KOPT-K1 (cell line): Measurements from ENCODE around the gene COPA.
"Not testable (repeated sequence)": the region's sequence is repeated elsewhere in the genome, so short reads cannot be mapped to it uniquely, and the experiment has no call there.

Source experiments
- H3K27ac ChIP-seq: fragments of 200-600 bp; sonication (generic); 2 replicates; pipeline ENCODE4 v1.5.1; 2016; ENCODE audit warnings: antibody characterized with exemption, mild to moderate bottlenecking, low read depth, low read length; ENCODE audit not compliant: poor library complexity, severe bottlenecking
- H3K36me3 ChIP-seq: fragments of 200-600 bp; sonication (generic); 2 replicates; pipeline ENCODE4 v1.5.1; 2017; ENCODE audit warnings: antibody characterized with exemption, mild to moderate bottlenecking, low read length, moderate library complexity; ENCODE audit not compliant: insufficient read depth
- H3K9me3 ChIP-seq: fragments of 200-600 bp; sonication (generic); 2 replicates; pipeline ENCODE4 v1.5.1; 2017; ENCODE audit warnings: antibody characterized with exemption, low read length, mild to moderate bottlenecking; ENCODE audit not compliant: insufficient read depth, poor library complexity, severe bottlenecking

The COPA gene

DNA sequence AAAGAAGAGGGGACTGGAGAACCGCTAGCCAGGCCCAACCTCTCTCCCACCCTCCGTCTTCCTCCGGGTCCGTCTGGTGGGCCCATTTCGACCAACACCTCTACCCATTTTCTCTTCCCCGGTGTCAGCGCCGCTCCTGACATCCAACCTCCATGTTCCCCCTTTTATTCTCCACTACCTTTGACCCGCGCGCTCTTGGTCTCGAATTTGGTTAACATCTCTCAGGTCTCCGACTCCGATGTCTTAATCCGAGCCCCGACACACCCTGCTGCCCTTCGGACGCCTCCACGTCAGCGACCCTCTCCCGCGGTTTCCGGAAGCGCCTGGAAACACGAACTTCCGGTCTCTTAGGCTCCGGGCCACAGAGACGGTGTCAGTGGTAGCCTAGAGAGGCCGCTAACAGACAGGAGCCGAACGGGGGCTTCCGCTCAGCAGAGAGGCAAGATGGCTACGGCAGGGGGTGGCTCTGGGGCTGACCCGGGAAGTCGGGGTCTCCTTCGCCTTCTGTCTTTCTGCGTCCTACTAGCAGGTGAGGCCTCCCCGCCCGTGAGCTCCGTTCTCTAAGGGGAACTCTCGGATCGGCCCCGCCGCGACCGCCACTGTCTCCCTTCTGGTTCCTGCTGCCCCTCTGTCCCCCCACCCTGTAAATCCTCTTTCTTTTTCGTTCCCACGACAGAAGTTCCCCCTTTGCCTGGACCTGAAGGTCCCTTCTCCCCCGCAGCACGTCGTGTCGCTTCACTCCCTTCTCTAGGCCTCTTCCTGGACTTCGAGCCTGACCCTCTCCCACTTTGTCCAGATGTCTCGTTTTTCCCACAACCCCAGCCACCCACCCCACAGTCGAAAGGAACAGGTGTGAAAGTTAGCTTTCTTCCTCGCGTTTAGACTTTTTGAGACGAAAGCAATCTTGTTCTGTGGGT, at the start of gene COPA, which contains the start of gene NCSTN:
TSS of gene COPA (minus strand) at position 298 of the 917 bp plus-strand sequence. CDS start at position 218, 80 bp downstream.
TSS of gene NCSTN (plus strand) at position 431 of the 917 bp plus-strand sequence. CDS start at position 445, 14 bp downstream.
- H3K9me3 ChIP-seq: no peaks in the 10 kb centered on the region
- peaks cover 68% of the 10 kb centered on the region for H3K36me3 ChIP-seq
- H3K27ac ChIP-seq: peak within 1 kb of the TSS; percentile 88

DNA sequence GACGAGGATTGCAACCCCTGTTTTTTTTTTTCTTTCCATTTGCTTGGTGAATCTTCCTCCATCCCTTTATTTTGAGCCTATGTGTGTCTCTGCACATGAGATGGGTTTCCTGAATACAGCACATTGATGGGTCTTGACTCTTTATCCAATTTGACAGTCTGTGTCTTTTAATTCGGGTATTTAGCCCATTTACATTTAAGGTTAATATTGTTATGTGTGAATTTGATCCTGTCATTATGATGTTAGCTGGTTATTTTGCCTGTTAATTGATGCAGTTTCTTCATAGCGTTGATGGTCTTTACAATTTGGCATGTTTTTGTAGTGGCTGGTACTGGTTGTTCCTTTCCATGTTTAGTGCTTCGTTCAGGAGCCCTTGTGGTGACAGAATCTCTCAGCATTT, 45.4 kb upstream of the COPA start:
- not testable (repeated sequence) for H3K36me3 ChIP-seq, H3K9me3 ChIP-seq, H3K27ac ChIP-seq

- H3K9me3 ChIP-seq, H3K36me3 ChIP-seq, H3K27ac ChIP-seq: not testable (repeated sequence)
These were observed 41.8 kb upstream of the COPA start for GRCh38 chr1:160384812-160385211.

DNA sequence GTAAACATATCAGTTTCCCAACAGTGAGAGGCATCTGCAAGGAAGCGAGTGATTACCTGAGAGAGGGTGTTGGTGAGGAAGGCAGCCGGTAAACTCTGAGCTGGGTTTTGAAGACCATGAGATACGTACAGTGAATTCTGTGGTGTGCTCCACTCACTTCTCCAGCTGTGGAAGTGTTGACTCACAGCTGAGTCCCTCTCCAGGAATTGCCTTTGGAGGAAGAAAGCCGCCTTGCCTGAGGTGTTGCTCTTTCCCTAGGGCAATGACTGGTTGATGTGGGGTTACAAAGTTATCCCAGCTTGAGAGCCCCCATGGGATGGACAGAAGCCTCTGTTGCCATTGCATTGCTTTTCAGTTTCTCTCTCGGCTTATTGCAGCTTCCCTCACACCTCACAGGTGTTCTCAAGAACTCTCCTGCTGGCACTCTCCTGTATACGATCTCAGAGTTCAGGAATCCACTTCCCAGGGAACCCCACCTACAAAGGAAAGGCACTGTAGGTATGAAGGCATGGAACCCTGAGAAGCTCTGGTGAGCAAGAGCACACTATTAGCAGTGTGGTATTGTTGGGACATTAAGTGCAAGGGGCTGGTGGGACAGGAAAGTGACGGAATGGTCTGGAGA, 34.6 kb upstream of the COPA start:
- H3K36me3 ChIP-seq: no peaks in the 10 kb centered on the region

GRCh38 chr1:160376525-160377131, 33.6 kb upstream of the COPA start:
- Histone ChIP-seq H3K27ac (no peak overlapping the region), H3K36me3 (no peaks in the 10 kb centered on the region)

More for the DNA sequence above, 34.6 kb upstream of the COPA start:
- no peak overlapping the region for H3K27ac ChIP-seq
- H3K9me3 ChIP-seq: no peaks in the 10 kb centered on the region

GRCh38 chr1:160375788-160376524, 32.9 kb upstream of the COPA start:
- Histone ChIP-seq H3K27ac (no peak overlapping the region), H3K9me3 (no peaks in the 10 kb centered on the region), H3K36me3 (no peaks in the 10 kb centered on the region)

More at GRCh38 chr1:160376525-160377131, 33.6 kb upstream of the COPA start:
- no peaks in the 10 kb centered on the region for H3K9me3 ChIP-seq

- Histone ChIP-seq H3K36me3 (no peaks in the 10 kb centered on the region), H3K9me3 (no peaks in the 10 kb centered on the region), H3K27ac (no peak overlapping the region)
These were observed 31.5 kb upstream of the COPA start for GRCh38 chr1:160374306-160375110.

- Histone ChIP-seq H3K9me3 (no peaks in the 10 kb centered on the region), H3K27ac (no peak overlapping the region), H3K36me3 (no peaks in the 10 kb centered on the region)
These were observed 30.6 kb upstream of the COPA start for GRCh38 chr1:160373696-160374095.

DNA sequence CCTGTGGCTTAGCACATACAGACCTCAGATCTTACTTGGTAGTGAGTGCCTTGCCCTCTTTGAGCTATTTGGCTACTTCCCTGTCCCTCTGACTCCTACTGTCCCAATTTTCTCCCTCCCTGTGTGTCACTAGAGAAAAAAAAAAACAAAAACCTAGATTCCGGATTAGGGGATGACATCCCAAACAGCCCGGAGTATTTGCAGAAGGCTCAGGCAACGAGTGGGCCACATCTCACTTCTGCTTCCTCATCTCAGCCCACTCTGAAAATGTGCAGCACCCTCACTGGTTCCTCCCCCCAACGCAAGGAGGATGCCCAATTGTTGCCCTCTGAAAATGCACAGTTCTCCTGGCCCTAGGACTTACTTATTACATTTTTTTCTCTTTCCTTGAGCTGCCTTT, 28.7 kb upstream of the COPA start:
- no peaks in the 10 kb centered on the region for H3K36me3 ChIP-seq
- no peaks in the 10 kb centered on the region for H3K9me3 ChIP-seq
- no peak overlapping the region for H3K27ac ChIP-seq

- Histone ChIP-seq H3K27ac (no peak overlapping the region), H3K36me3 (no peaks in the 10 kb centered on the region), H3K9me3 (no peaks in the 10 kb centered on the region)
These were observed 28.2 kb upstream of the COPA start for GRCh38 chr1:160371346-160371631.

DNA sequence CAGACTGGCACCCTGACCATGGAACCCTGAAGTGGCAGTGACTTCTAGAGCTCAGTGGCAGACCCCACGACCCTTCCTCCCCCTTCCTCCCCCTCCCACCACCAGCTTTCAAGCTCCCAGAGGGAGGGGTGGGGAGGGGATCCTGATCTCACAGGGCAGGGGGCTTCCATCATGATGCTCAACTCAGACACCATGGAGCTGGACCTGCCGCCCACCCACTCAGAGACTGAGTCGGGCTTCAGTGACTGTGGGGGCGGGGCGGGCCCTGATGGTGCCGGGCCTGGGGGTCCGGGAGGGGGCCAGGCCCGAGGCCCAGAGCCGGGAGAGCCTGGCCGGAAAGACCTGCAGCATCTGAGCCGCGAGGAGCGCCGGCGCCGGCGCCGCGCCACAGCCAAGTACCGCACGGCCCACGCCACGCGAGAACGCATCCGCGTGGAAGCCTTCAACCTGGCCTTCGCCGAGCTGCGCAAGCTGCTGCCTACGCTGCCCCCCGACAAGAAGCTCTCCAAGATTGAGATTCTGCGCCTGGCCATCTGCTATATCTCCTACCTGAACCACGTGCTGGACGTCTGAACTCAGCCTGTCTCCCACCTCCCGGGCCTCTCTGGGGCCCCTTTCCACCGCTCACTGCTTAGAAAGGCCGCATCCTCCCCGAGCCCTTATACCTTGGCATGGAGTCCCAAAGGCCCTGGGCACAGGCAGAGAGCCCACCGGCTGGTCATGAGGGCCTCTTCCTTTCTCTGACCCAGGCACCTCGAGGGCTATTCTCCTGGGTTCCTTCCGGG, 27.7 kb upstream of the COPA start:
- H3K27ac ChIP-seq: no peak overlapping the region
- no peaks in the 10 kb centered on the region for H3K9me3 ChIP-seq
- no peaks in the 10 kb centered on the region for H3K36me3 ChIP-seq

DNA sequence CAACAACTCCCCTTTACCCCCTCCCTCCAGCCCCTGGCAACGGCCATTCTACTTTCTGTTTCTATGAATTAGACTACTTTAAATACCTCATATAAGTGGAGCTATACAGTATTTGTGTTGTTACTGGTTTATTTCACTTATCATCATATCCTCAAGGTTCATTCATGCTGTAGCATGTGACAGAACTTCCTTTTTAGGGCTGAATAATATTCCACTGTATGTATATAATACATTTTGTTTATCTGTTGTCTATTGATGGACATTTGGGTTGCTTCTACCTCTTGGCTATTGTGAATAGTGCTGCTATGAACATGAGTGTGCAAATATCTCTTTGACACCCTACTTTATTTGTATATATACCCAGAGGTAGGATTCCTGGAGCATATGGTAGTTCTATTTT, 26.0 kb upstream of the COPA start:
- H3K27ac ChIP-seq: no peak overlapping the region
- no peaks in the 10 kb centered on the region for H3K9me3 ChIP-seq
- H3K36me3 ChIP-seq: no peaks in the 10 kb centered on the region

- no peak overlapping the region for H3K27ac ChIP-seq
- H3K9me3 ChIP-seq: no peaks in the 10 kb centered on the region
- H3K36me3 ChIP-seq: no peaks in the 10 kb centered on the region
These were observed 25.2 kb upstream of the COPA start for GRCh38 chr1:160367934-160368923.
